ENCODE data around the gene KCNIP3.
"Not testable (repeated sequence)": the region's sequence is repeated elsewhere in the genome, so short reads cannot be mapped to it uniquely, and the experiment has no call there.

The KCNIP3 gene

DNA sequence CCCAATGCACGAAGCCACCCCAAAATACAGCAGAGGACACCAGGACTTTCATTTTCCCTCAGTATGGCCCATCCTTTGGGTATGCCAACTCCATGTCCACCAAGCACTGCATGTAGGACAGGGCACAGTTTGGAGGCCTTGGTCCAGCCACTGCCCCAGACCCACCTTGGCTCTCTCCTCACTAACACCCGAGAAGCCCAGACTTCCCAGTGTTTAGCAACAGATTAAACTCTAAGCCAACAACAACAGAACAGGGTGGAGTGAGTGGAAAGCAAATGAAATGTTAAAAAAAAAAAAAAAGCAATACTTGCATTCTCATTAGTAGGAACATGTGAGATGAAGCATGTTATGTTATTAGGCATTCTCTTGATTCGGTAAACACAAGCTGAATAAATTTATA, 118.0 kb downstream of the KCNIP3 start:
- not testable (repeated sequence) for H3K4me1 Mint-ChIP-seq, H3K27me3 Mint-ChIP-seq, H3K27ac Mint-ChIP-seq, H3K4me3 Mint-ChIP-seq, H3K36me3 Mint-ChIP-seq, H3K9me3 Mint-ChIP-seq

DNA sequence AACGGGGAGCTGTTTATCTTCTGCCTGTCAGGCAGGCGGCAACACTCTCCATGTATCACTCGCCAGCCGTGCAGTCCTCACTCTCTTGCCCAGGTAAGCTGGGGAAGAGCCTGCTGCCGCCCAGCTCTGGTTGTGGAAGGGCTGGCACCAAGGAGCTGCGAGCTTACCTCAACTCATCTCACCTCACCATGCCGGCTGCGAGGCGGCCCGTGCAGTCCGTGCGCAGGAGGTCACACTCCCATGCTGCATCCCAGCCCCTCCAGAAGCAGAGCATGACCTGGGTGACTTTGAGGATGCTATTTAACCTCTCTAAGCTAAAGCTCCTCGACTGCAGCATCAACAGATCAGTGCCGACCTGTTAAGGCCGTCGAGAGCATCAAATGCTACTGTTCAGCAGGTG, 118.4 kb downstream of the KCNIP3 start:
- not testable (repeated sequence) for H3K9me3 Mint-ChIP-seq, H3K4me3 Mint-ChIP-seq, H3K27me3 Mint-ChIP-seq, H3K4me1 Mint-ChIP-seq, H3K27ac Mint-ChIP-seq, H3K36me3 Mint-ChIP-seq

DNA sequence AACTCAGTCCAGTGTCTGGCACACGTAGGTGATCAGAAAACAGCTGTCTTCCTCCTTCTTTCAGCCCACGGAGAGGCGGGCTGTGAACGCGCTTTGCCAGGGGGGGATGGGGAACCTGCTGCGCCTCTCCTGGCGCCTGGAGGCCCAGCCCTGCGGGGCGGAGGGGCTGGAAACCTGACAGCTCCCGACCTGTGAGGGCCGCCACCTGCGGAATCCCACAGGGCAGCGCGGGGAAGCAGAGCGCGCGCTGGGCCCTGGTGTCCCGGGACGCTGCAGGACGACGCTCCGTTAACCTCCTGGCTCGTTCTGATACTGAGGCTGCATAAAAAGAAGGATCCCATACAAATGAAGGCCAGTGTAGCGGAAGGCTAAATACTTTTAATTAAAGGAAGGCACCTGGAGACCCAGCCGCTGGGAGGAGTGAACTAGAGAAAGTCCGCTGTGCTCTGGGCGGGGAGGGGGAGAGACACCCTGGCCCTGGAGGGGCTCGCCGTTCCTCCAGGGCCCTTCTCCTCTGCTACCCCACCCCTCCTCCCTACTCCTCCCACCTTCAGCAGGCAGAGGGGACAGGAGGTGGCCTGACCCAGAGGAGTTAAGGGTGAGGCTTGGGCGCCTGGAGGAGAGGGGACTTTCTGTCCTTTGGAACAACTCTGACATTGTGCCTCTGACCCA, 130.2 kb downstream of the KCNIP3 start:
- not testable (repeated sequence) for H3K36me3 Mint-ChIP-seq, H3K9me3 Mint-ChIP-seq, H3K27me3 Mint-ChIP-seq, H3K27ac Mint-ChIP-seq, H3K4me3 Mint-ChIP-seq, H3K4me1 Mint-ChIP-seq

DNA sequence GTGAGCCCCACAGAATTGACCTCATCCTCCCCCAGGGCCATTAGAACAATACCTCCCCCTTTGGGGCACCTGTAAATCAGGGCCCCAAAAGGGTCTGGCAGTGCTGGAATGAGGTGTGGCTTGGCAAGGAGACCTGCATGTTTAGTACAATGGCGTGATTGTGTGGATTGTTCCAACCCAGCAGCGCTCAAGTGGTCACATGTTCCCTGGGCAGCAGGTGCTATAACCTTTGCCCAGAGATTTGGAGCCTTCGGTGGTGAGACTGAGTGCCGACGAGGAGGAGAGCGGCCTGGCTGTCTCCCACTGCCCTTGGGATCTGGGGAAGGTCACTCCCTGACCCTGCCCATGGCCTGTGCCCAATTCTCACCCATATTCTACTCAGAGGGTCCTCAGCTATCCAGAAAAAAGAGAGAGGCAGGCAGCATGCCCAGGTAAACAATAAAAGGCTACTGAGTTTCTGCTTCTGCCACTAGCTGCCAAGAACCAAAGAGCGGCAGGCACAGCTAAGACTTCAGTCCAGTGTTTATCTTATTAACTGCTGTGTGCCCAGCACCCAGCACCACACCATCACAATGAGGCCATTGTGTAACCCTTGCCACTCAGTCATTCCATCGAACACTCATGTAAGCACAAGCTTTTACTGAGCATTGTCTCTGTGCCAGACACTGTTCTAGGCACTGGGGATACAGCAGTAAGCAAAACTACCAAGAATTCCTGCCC, 132.8 kb downstream of the KCNIP3 start:
- H3K27ac Mint-ChIP-seq, H3K36me3 Mint-ChIP-seq, H3K4me3 Mint-ChIP-seq, H3K4me1 Mint-ChIP-seq, H3K9me3 Mint-ChIP-seq, H3K27me3 Mint-ChIP-seq: not testable (repeated sequence)

DNA sequence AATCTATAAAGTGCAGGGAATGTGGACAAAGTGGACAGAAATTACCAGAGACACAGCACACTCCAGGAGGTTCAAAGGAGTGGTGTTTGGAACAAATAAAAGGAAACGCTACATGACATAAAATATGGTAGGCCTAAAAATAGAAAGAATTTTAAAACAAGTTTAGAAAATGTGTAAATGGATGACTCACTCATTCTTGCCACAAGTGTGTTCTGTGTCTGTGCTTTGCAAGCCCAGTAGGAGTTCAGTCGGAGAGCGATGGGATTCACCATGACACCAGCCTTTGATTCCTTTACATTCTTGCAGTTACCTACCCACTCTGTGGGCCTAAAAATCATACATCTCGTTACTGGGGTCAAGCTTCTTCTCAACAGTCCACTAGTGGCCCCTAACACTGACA, 136.2 kb downstream of the KCNIP3 start:
- H3K9me3 Mint-ChIP-seq, H3K36me3 Mint-ChIP-seq, H3K4me1 Mint-ChIP-seq, H3K27me3 Mint-ChIP-seq, H3K27ac Mint-ChIP-seq, H3K4me3 Mint-ChIP-seq: not testable (repeated sequence)

DNA sequence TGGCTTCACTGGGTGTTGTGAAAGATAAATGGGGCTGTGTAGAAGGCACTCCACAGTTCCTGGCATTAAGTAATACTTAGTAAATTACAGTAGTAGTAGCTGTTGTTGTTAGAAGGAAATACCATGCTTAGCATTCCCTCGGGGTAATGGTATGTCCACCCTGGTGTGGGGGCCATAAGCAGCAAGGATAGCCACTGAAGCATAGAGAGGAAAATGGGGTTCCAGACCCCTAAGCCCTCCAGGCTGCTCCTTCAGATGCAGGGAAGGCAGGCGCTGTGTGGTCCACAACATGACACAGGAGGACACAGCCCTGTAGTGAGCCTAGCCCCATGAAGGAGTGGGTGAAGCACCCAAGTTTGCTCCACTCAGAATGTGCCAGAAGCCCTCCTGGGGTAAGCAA, 136.8 kb downstream of the KCNIP3 start:
- H3K36me3 Mint-ChIP-seq, H3K27ac Mint-ChIP-seq, H3K4me1 Mint-ChIP-seq, H3K9me3 Mint-ChIP-seq, H3K4me3 Mint-ChIP-seq, H3K27me3 Mint-ChIP-seq: not testable (repeated sequence)

DNA sequence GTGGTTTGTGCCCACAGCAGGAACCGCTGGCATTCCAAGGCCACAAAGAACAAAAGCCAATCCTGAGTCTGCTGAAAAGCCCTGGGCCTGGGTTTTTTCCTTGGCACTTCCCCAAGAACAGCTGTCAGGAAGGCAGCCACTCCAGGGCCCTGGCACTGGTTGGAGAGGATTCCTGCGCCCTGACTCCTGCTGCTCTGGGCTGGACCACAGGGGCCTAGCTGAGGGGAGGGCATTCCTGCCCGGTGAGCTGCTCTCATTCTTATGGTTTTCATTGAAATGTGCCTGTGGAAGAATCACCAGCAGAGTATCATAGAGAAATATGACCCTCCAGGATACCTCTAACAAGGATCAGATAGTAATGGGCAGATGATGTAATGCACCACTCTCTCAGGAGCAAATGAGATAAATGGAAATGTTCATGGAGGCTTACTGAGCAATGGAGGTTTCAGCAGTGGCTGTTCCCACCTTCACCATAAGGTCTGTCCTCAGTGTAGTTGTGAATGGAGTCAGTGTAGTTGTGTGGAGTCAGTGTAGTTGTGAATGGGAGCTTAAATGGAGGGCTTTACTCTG, 137.4 kb downstream of the KCNIP3 start:
- H3K4me3 Mint-ChIP-seq, H3K4me1 Mint-ChIP-seq, H3K27me3 Mint-ChIP-seq, H3K27ac Mint-ChIP-seq, H3K9me3 Mint-ChIP-seq, H3K36me3 Mint-ChIP-seq: not testable (repeated sequence)

DNA sequence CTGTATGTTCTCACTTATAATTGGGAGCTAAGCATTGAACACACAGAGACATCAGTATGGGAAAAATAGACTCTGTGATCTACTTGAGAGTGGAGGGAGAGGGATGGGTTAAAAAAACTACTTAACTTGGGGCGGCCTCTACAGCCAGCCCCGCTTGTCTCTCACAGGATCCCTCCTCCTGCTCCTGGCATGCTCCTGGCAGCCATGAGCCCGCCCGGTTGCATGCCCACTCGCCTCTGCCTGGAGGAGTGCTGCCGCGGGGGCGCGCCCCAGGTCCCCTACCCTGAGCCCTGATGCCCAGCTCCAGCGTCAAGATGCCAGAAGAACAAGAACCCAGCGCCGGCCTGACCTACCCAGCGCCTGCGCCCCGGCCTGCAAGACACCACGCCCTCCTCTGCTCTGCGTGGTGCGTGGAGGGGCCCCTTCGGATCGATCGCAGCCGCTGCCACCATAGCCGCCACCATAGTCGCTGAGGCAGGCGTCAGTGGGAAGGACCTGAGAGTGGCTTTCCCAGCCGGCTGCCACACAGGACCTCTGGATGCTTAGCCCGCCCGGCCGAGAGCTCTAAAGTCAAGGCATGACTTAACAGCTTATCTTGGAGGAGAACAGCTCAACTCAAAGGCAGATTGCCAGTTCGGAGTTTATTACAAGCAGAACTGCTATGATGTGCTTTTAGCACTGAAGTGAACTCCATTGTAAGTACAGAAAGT, 138.2 kb downstream of the KCNIP3 start:
- H3K27ac Mint-ChIP-seq, H3K4me1 Mint-ChIP-seq, H3K27me3 Mint-ChIP-seq, H3K9me3 Mint-ChIP-seq, H3K4me3 Mint-ChIP-seq, H3K36me3 Mint-ChIP-seq: not testable (repeated sequence)
